Hematopoietic multipotent progenitor cell (in vitro differentiated cells): ENCODE measurements around the gene WNT2B. TPM values are rescaled to one million over a fixed set of nuclear protein-coding genes. Genes with fewer than 3 reads are reported as not detected.

Source experiments
- DNase-seq, 3 donors: peaks; one replicate each; pipeline ENCODE4 v3.0.0-alpha.2; 2011 to 2015; ENCODE audit warnings: low read depth in 2 of 3, low spot score in 2 of 3
- total RNA-seq: library from RNA; depleted of rRNA; stranded (reverse); fragments of >200 nt; gene quantifications from one replicate; pipeline ENCODE4 v1.2.3, GENCODE V29; 2012

WNT2B gene
- total RNA-seq, 1 donor, result under 0.01 TPM

DNA sequence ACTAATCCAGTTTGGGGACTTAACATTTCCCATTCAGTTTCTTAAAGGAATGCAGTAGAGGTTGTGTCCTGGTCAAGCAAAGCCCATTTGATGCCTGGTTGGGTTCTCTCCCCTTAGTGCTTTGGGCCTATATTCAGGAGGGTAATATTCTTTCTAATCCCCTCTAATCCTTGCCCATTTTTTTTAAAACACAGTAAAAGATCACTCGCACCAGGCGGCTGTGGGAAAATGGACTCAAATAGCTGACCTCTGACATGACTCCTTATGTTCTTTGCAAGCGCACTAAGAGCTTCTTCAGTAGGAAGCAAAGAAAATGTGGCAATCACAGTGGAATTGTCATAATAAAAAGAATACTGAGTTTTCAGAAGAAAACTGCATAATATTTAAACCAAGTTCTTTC, 49.9 kb downstream of the WNT2B start:
- DNase-seq, result no peak

DNA sequence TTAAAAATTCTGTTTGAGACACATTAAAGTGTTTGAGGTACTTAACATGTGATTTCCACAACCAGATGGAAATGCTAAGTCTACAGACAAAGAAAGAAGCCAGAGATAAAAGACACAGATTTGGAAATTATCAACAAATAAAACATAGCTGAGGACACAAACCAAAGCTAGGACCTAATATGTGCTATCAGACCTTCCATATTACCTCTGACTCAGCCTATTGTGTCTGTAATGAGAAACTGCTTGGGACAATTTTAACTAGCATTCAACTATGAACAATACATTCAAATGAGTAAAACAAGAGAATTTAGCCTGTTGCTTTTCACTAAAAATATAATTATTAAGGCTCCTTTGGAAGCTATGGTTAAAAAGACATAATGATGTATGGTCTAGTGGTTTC, 54.6 kb downstream of the WNT2B start:
- no peak for DNase-seq

DNA sequence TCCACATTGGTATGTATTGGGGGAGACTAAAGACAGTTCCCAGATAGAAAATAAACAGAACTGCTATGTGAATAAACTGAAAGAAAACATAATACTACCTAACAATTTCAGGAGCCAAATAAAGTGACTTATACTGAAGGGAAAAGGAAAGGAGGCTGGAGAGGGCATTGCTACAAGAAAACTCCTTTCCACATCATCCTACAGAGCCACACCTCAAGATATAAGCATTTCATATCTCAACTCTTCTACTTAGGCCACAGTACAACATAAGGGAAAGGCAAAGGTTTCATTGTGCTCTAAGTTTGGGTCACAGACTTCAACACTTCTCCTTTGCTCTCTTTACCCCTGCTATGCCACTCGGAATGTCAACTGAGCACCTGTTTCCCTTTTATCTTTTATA, 55.3 kb downstream of the WNT2B start:
- no peak for DNase-seq

DNA sequence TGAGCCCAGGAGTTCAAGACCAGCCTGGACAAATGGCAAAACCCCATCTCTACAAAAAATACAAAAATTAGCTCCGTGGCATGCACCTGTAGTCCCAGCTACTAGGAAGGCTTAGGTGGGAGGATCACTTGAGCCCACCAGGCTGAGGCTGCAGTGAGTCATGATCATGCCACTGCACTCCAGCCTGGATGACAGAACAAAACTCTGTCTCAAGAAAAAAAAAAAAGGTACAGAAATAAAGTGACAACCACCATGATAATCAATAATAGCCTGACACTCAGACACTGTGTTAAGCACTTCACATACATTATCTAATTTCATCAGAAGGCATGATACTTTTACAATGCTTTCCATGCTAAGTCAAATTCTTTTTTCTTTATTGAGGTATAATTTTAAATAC, 57.0 kb downstream of the WNT2B start:
- no peak for DNase-seq

DNA sequence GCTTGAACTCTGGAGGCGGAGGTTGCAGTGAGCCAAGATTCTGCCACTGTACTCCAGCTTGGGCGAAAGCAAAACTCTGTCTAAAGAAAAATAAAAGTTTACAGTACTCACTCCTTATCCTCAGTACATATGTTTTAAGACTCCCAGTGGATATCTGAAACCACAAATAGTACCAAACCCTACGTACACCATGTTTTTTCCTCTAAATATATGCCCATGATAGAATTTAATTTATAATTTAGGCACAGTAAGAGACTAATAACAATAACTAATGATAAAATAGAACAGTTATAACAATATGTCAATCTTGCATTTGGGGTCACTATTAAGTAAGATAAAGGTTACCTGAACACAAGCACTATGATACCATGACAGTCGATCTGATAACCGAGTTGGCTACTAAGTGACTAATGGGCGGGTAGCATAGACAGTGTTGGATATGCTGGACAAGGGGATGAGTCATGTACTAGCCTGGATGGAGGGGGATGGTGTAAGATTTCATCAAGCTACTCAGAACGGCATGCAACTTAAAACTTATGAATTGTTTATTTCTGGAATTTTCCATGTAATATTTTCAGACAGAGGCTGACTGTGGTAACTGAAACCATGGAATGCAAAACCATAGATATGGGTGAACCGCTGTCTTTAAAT, 66.5 kb downstream of the WNT2B start:
- DNase-seq, result no peak

DNA sequence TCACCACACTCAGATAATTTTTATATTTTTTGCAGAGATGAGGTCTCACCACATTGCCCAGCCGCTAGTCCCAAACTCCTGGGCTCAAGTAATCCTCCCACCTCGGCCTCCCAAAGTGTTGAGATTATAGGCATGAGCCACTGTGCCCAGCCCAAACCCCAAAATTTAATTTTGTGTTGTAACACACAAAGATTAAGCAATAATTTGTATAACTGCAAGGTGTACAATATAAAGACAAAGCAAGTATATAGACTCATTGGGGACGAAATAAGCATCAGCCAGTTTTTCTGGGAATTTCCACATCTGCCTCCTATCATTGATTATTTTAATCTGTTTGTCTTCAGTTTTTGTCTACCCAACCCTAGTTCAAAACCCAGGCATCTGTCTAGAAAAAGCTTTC, 67.5 kb downstream of the WNT2B start:
- DNase-seq, result no peak

Other genes with a start within 250 kb of the WNT2B start
- gene CTTNBP2NL, start 112.8 kb upstream of the WNT2B start, total RNA-seq, result 1.9 TPM
- gene ST7L, start 110.2 kb downstream of the WNT2B start, total RNA-seq, result 19.4 TPM
- gene CAPZA1, start 110.9 kb downstream of the WNT2B start, total RNA-seq, result 53.1 TPM
- 70.8 TPM for gene MOV10, start 165.7 kb downstream of the WNT2B start, total RNA-seq
- gene RHOC, start 198.2 kb downstream of the WNT2B start, total RNA-seq, result 68.4 TPM
- gene PPM1J, start 206.4 kb downstream of the WNT2B start, total RNA-seq, result under 0.01 TPM